HepG2 (cell line): ENCODE results near the gene CMTM8. TPM values are rescaled to one million over a fixed set of nuclear protein-coding genes. Genes with fewer than 3 reads are reported as not detected.
A peak's percentile ranks its signal among the peaks of the same experiment; 100 is the strongest.

Experiments used
- ARNTL ChIP-seq: sonication (generic); formaldehyde crosslinking; IDR thresholded peaks from 2 replicates; pipeline ENCODE4 v1.4.0; 2020; ENCODE audit warnings: mild to moderate bottlenecking, missing genetic modification reagents
- GLI4 ChIP-seq: sonication (generic); formaldehyde crosslinking; IDR thresholded peaks from 2 replicates; pipeline ENCODE4 v1.5.1; 2020; ENCODE audit warnings: missing genetic modification reagents, mild to moderate bottlenecking, moderate library complexity, borderline replicate concordance
- KLF6 ChIP-seq: IDR thresholded peaks from 2 replicates; pipeline ENCODE4 v1.8.0; 2016; ENCODE audit warnings: missing biosample characterization, missing genetic modification reagents
- MBD4 ChIP-seq: IDR thresholded peaks from 2 replicates; pipeline ENCODE4 v1.6.1; 2012; ENCODE audit warnings: low read length, inconsistent platforms, borderline replicate concordance
- NCOA2 ChIP-seq: sonication (generic); formaldehyde crosslinking; IDR thresholded peaks from 2 replicates; pipeline ENCODE4 v1.8.0; 2022; ENCODE audit warnings: inconsistent platforms
- NCOR1 ChIP-seq: fragments of 200-600 bp; sonication (generic); IDR thresholded peaks from 2 replicates; pipeline ENCODE4 v1.7.0; 2017; ENCODE audit warnings: antibody characterized with exemption, low read length, borderline replicate concordance
- POLR2AphosphoS5 ChIP-seq: IDR thresholded peaks from 2 replicates; pipeline ENCODE4 v1.6.1; 2012; ENCODE audit warnings: low read depth, low read length
- RFXAP ChIP-seq: sonication (generic); formaldehyde crosslinking; IDR thresholded peaks from 2 replicates; pipeline ENCODE4 v1.4.0; 2020; ENCODE audit warnings: missing genetic modification reagents, borderline replicate concordance
- SATB2 ChIP-seq: sonication (generic); formaldehyde crosslinking; IDR thresholded peaks from 2 replicates; pipeline ENCODE4 v1.5.0; 2020; ENCODE audit warnings: missing genetic modification reagents
- SMAD3 ChIP-seq: sonication (generic); formaldehyde crosslinking; IDR thresholded peaks from 2 replicates; pipeline ENCODE4 v1.4.0; 2020; ENCODE audit warnings: missing genetic modification reagents
- TCF7L2 ChIP-seq: IDR thresholded peaks from 2 replicates; pipeline ENCODE4 v1.6.1; 2011; ENCODE audit warnings: mild to moderate bottlenecking, low read depth, low read length, moderate library complexity
- TGIF2 ChIP-seq: IDR thresholded peaks from 2 replicates; pipeline ENCODE4 v1.6.1; 2016; ENCODE audit warnings: control low read depth, missing compliant biosample characterization
- TOPORS ChIP-seq: sonication (generic); formaldehyde crosslinking; IDR thresholded peaks from 2 replicates; pipeline ENCODE4 v1.8.0; 2023; ENCODE audit warnings: mild to moderate bottlenecking, missing genetic modification reagents
- ZIK1 ChIP-seq: sonication (generic); formaldehyde crosslinking; IDR thresholded peaks from 2 replicates; pipeline ENCODE4 v1.5.0; 2020; ENCODE audit warnings: mild to moderate bottlenecking, low read depth, missing genetic modification reagents, borderline replicate concordance
- ZNF121 ChIP-seq: sonication (generic); formaldehyde crosslinking; IDR thresholded peaks from 2 replicates; pipeline ENCODE4 v1.5.0; 2020; ENCODE audit warnings: mild to moderate bottlenecking, missing genetic modification reagents
- ZNF136 ChIP-seq: sonication (generic); formaldehyde crosslinking; IDR thresholded peaks from 2 replicates; pipeline ENCODE4 v1.8.1; 2022; ENCODE audit warnings: low read depth, mild to moderate bottlenecking, moderate library complexity, missing genetic modification reagents
- ZNF343 ChIP-seq: sonication (generic); formaldehyde crosslinking; IDR thresholded peaks from 2 replicates; pipeline ENCODE4 v1.4.0; 2020; ENCODE audit warnings: mild to moderate bottlenecking, missing genetic modification reagents
- ZNF670 ChIP-seq: sonication (generic); formaldehyde crosslinking; IDR thresholded peaks from 2 replicates; pipeline ENCODE4 v1.8.0; 2022; ENCODE audit warnings: mild to moderate bottlenecking, missing genetic modification reagents, borderline replicate concordance
- ZNF724P ChIP-seq: sonication (generic); formaldehyde crosslinking; IDR thresholded peaks from 2 replicates; pipeline ENCODE4 v1.8.0; 2022; ENCODE audit warnings: missing genetic modification reagents, borderline replicate concordance
- ZNF749 ChIP-seq: sonication (generic); formaldehyde crosslinking; IDR thresholded peaks from 2 replicates; pipeline ENCODE4 v1.8.0; 2022; ENCODE audit warnings: mild to moderate bottlenecking, missing genetic modification reagents, moderate library complexity, borderline replicate concordance
- ZNF788 ChIP-seq: sonication (generic); formaldehyde crosslinking; IDR thresholded peaks from 2 replicates; pipeline ENCODE4 v1.5.0; 2020; ENCODE audit warnings: mild to moderate bottlenecking, missing genetic modification reagents, borderline replicate concordance
- ZNF841 ChIP-seq: sonication (generic); formaldehyde crosslinking; IDR thresholded peaks from 2 replicates; pipeline ENCODE4 v1.8.1; 2023; ENCODE audit warnings: missing genetic modification reagents, borderline replicate concordance
- polyA plus RNA-seq, 8 experiments: library from polyadenylated mRNA; depleted of rRNA in 3 of 8; stranded (reverse) in 7 of 8; unstranded in 1 of 8; fragments of >200 nt; fragmentation: Illumina TruSeq in 4 of 8; extraction: Trizol in 4 of 8; gene quantifications; 2 replicates each; pipeline versions ENCODE4 v1.2.1 to v1.2.3, GENCODE V29; 2011 to 2016; ENCODE audit warnings: low read depth in 4 of 8, missing spikeins in 1 of 8, mixed read lengths in 1 of 8; ENCODE audit not compliant: insufficient read depth in 1 of 8
- total RNA-seq, 5 experiments: library from RNA; depleted of rRNA; stranded (reverse); fragments of >200 nt; fragmentation: Illumina TruSeq; extraction: Trizol; gene quantifications; 2 replicates each; pipeline ENCODE4 v1.2.3, GENCODE V29; 2016; ENCODE audit warnings: low read depth in 1 of 5
- TF ChIP-seq, protein P1 (sequence below): sonication (generic); formaldehyde crosslinking; IDR thresholded peaks from 2 replicates; pipeline ENCODE4 v1.4.0; 2020; ENCODE audit warnings: missing genetic modification reagents, mild to moderate bottlenecking, borderline replicate concordance
- TF ChIP-seq, protein P2 (sequence below): IDR thresholded peaks from 2 replicates; pipeline ENCODE4 v1.6.1; 2016; ENCODE audit warnings: missing compliant biosample characterization, missing genetic modification reagents, borderline replicate concordance
- TF ChIP-seq, protein P3 (sequence below): sonication (generic); formaldehyde crosslinking; IDR thresholded peaks from 2 replicates; pipeline ENCODE4 v1.4.0; 2020; ENCODE audit warnings: missing genetic modification reagents

CMTM8 gene
- total and polyA plus RNA-seq, 2 of the 13 experiments (the other 11 are each of a cell fraction or from before 2014, with no cell fraction given): 8.9 to 15.8 TPM

DNA sequence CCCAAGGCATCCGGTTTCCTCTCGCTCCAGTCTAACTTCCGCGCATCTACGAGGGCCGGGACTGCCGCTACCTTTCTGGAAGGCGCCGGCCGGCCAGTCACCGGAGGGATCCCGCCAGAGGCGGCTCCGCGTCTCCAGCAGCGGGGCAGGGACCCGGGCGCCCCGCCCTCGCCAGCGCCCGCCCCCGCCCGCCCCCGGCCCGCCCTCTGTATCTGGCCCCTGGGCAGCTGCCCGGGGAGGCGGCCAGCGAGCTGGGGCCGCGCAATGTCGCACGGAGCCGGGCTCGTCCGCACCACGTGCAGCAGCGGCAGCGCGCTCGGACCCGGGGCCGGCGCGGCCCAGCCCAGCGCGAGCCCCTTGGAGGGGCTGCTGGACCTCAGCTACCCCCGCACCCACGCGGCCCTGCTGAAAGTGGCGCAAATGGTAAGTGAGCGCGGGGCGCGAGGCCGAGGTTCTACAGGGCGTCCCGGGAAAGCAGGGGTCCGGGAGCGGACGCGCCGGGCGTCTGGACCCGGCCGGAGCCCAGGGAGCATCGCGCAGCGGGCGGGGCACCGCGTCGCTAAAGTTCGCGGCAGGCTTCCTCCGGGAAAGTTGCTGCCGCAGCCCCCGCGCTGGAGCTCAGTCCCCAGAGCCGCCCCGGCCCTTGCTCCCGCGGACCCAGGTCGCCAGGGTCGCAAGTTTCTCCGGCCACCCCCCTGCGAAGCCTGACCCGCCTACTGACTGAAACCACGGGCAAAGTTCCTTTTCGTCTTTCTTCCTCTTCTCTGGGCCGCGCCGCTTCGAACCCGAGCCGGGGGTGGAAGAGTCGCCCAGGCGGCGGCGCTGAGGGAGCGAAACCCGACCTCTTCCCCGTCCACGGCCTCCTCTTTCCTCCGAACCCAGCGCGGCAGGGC, 153.4 kb downstream of the CMTM8 start, which contains the start of gene CMTM7 (continued):
- TF ChIP-seq ZNF724P (CRISPR knock-in tag) (no peak; the same call in 1 of the 2 replicates), ZNF749 (CRISPR knock-in tag) (peak; percentile 91), TCF7L2 (no peak), GLI4 (CRISPR knock-in tag) (no peak; the same call in 1 of the 2 replicates), SATB2 (0 out of 2 replicates have a peak, but pooled peaks have one; percentile 53), NCOA2 (CRISPR knock-in tag) (no peak; the same call in 1 of the 2 replicates), ZNF841 (CRISPR knock-in tag) (no peak), KLF6 (CRISPR knock-in tag) (peak; percentile 54; the same call in 1 of the 2 replicates), NCOR1 (no peak), SMAD3 (no peak), TOPORS (peak; percentile 84; the same call in 1 of the 2 replicates), ZNF121 (CRISPR knock-in tag) (peak; percentile 77), POLR2AphosphoS5 (peak; percentile 65), ZNF788 (0 out of 2 replicates have a peak, but pooled peaks have one; percentile 7), ZNF136 (CRISPR knock-in tag) (0 out of 2 replicates have a peak, but pooled peaks have one; percentile 72), ARNTL (peak; percentile 43; the same call in 1 of the 2 replicates), TGIF2 (CRISPR knock-in tag) (no peak), MBD4 (no peak), RFXAP (CRISPR knock-in tag) (no peak), ZNF343 (CRISPR knock-in tag) (0 out of 2 replicates have a peak, but pooled peaks have one; percentile 44), ZIK1 (CRISPR knock-in tag) (no peak), ZNF670 (CRISPR knock-in tag) (no peak)
- TF ChIP-seq, protein P1, sequence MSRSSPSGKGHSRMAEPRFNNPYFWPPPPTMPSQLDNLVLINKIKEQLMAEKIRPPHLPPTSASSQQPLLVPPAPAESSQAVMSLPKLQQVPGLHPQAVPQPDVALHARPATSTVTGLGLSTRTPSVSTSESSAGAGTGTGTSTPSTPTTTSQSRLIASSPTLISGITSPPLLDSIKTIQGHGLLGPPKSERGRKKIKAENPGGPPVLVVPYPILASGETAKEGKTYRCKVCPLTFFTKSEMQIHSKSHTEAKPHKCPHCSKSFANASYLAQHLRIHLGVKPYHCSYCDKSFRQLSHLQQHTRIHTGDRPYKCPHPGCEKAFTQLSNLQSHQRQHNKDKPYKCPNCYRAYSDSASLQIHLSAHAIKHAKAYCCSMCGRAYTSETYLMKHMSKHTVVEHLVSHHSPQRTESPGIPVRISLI (CRISPR knock-in tag): no peak
- TF ChIP-seq, protein P2, sequence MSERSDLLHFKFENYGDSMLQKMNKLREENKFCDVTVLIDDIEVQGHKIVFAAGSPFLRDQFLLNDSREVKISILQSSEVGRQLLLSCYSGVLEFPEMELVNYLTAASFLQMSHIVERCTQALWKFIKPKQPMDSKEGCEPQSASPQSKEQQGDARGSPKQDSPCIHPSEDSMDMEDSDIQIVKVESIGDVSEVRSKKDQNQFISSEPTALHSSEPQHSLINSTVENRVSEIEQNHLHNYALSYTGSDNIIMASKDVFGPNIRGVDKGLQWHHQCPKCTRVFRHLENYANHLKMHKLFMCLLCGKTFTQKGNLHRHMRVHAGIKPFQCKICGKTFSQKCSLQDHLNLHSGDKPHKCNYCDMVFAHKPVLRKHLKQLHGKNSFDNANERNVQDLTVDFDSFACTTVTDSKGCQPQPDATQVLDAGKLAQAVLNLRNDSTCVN (CRISPR knock-in tag): peak; percentile 7; the same call in 1 of the 2 replicates
- TF ChIP-seq, protein P3, sequence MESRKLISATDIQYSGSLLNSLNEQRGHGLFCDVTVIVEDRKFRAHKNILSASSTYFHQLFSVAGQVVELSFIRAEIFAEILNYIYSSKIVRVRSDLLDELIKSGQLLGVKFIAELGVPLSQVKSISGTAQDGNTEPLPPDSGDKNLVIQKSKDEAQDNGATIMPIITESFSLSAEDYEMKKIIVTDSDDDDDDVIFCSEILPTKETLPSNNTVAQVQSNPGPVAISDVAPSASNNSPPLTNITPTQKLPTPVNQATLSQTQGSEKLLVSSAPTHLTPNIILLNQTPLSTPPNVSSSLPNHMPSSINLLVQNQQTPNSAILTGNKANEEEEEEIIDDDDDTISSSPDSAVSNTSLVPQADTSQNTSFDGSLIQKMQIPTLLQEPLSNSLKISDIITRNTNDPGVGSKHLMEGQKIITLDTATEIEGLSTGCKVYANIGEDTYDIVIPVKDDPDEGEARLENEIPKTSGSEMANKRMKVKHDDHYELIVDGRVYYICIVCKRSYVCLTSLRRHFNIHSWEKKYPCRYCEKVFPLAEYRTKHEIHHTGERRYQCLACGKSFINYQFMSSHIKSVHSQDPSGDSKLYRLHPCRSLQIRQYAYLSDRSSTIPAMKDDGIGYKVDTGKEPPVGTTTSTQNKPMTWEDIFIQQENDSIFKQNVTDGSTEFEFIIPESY: no peak
